HG02840 (cell line): ENCODE results near the gene CDK2AP2.
"Not testable (repeated sequence)": the region's sequence is repeated elsewhere in the genome, so short reads cannot be mapped to it uniquely, and the experiment has no call there.

Source experiments
- ATAC-seq: cut with Tn5 transposase; IDR thresholded peaks from one replicate; pipeline ENCODE4 v1.9.1; 2021; ENCODE audit warnings: mild to moderate bottlenecking, moderate library complexity, moderate number of reproducible peaks; ENCODE audit not compliant: unreplicated experiment, low FRiP score

CDK2AP2 gene

GRCh38 chr11:67468456-67468758 lies 39.6 kb downstream of the CDK2AP2 start:
- ATAC-seq = no peak

DNA sequence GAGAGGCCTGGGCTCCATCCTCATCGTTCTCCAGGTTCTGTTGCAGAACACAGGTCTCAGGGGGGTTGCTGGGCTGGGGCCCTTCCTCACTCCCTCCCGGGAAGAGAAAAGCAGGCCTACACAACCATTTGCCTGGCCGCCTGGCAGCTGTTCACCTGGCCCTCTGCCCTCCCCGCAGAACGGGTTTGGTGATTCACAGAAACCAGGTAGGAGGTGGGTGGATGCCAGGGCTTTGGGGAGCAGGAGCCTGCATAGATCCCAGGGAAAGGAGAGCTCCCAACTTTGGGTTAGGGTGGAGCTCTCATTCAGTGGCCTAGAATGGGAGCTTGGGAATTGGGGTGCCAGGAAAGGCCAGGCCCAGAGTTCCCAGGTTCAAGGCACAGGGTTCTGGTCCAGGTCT lies 39.9 kb downstream of the CDK2AP2 start:
- no peak for ATAC-seq

DNA sequence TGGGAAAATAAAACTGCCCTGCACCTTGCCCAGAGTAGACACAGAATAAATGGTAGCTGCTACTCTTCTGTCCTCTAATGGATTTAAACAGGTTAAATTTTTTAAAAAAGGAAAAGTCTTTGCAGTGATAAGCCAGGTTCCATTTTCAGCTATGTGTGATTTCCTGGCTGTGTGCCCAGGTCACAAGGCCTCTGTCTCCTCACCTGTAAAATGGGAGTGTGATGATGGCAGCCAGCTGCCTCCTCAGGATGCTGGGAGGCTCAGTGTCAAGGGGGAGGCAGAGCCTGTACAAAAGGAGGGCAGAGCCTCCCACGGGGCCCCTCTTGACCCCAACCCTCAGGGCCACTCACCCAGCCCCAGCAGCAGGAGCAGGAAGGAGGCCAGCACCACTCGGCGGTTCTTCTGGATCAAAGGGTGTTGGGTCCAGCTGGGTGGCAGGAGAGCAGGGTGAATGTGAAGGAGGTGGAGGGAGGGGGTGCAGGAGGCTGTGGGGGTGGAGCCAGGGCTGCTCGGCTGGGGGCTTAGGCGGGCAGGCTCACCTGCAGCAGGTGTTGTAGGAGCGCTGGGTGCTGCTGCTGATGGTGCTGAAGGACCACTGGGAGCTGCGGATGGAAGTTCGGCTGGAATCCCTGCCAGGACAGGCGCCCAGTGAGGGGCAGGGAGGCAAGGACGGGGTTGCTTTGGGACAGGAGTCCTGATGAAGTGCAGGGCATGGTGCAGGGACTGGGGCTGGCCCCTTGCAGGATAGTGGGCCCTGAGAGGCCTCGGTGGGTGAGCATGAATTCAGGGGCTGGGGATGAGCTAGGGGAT lies 40.8 kb downstream of the CDK2AP2 start:
- ATAC-seq = no peak

- ATAC-seq = no peak
Measured at GRCh38 chr11:67466367-67466766, 41.6 kb downstream of the CDK2AP2 start.

- ATAC-seq = not testable (repeated sequence)
Measured at GRCh38 chr11:67465530-67465929, 42.4 kb downstream of the CDK2AP2 start.

DNA sequence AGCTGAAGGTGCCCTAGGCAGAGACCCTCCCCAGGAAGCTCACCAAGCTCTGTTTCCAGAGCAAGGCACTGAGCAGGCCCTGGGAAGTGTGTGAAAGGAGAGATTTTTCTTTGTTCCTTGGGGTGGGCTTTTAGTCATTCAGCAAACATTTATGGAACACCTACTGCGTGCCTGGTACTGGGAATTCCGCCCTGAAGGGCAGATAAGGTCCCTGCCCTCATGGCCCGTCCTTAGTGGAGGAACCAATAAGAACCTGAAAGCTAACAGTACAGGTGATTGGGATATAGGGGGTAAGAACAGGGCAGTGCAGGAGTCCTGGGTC lies 42.8 kb downstream of the CDK2AP2 start:
- ATAC-seq = no peak

DNA sequence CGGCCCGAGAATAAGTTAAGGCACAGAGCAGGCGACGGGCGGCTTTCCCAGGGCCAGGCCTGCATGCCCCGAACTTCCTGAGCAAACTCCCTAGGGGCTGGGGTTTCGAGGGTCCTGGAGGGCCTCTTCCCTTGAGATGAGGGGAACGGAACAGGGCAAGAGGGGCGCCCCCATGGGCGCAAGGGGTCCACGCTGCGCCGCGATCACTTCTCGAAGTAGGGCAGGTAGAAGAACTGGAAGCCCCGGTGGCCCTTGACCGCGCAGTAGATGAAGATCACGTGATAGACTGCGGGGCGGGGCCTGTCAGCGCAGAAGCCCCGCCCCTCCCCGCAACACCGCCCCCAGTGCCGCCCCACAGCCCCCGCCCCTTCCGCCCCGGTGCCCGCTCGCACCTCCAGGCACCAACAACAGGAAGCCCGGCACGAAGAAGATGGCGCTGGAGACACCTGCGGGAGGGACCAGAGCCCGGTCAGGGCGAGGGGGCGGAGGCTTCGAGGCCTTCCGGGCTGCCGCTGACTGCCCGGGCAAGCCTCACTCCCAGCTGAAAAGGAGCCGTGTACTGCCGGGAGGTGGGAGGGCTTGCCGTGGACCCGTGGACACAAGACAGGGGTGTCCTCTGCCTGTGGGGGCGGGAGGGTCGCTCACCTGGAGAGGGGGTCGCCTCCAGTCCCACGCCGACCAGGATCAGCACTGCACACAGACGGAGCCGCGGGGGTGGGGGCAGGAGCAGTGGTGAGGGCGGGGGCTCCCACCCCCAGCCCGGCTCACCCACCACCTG lies 43.4 kb downstream of the CDK2AP2 start:
- ATAC-seq = peak; percentile 40

DNA sequence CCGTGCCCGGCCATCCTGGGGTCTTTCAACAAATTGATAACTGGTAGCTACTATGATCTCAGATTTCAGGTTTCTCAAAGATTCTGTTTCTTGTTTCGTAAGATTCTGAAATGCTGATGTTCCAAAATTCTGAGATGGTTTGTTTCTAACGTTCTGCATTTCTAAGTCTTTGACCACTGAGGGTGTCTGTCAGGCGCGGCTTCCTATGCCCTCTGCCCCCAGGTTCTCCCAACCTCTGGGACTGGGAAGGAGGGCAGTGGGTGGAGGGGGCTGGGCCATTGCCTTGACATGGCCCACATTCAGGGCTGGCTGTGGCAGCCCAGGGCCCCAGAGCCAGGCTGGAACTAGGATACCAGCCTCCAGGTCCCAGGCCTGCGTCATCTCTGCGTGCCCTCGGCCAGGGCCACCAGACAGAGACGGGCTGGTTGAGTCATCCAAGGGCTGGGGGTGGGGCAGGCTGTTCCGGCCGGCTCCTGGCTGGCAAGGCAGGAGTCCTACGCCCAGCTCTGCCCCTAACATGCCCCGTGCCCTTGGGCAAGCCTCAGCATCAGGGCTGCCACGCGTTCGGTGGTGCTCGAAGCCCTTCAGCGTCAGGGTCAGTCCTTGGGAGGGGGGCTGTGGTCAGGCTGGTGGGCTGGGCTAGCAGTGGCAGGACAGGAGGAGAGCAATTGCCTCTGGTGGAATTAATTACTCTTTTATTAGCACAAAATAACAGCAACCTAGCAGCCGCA lies 44.1 kb downstream of the CDK2AP2 start:
- ATAC-seq = no peak

- no peak for ATAC-seq
Measured at GRCh38 chr11:67463186-67463585, 44.8 kb downstream of the CDK2AP2 start.

- no peak for ATAC-seq
Measured at GRCh38 chr11:67458266-67458665, 49.7 kb downstream of the CDK2AP2 start.

- ATAC-seq = no peak
Measured at GRCh38 chr11:67457453-67457852, 50.5 kb downstream of the CDK2AP2 start.
